ENCODE measurements around the gene NPIPB8. TPM values are rescaled to one million over a fixed set of nuclear protein-coding genes. Genes with fewer than 3 reads are reported as not detected.
"Not testable (repeated sequence)": the region's sequence is repeated elsewhere in the genome, so short reads cannot be mapped to it uniquely, and the experiment has no call there.

The NPIPB8 gene
- total and polyA plus RNA-seq, 2 of the 13 experiments (the other 11 are each of a cell fraction or from before 2014, with no cell fraction given) = 0.49 to 2.3 TPM

GRCh38 chr16:28615486-28616223 lies 22.2 kb upstream of the NPIPB8 start (continued):
- peak; percentile 43; the same call in 1 of the 2 replicates for TF ChIP-seq GATAD2A (CRISPR knock-in tag; IDR thresholded peaks at IDR 0.05)
- TF ChIP-seq KAT8 (CRISPR knock-in tag; IDR thresholded peaks at IDR 0.05) = peak; percentile 45; the same call in 1 of the 2 replicates
- 0 out of 2 replicates have a peak, but pooled peaks have one; percentile 15 for TF ChIP-seq ZBTB33 (CRISPR knock-in tag; IDR thresholded peaks at IDR 0.05)
- TF ChIP-seq MXD3 (CRISPR knock-in tag; IDR thresholded peaks at IDR 0.05) = 0 out of 2 replicates have a peak, but pooled peaks have one; percentile 26
- TF ChIP-seq MED1 (CRISPR knock-in tag; IDR thresholded peaks at IDR 0.05) = peak; percentile 38; the same call in 1 of the 2 replicates
- peak; percentile 36; the same call in 1 of the 2 replicates for TF ChIP-seq FOSL2 (CRISPR knock-in tag; IDR thresholded peaks at IDR 0.05)
- TF ChIP-seq HDAC2 (CRISPR knock-in tag; IDR thresholded peaks at IDR 0.05) = peak; percentile 67; the same call in 1 of the 2 replicates
- peak; percentile 61; the same call in 1 of the 2 replicates for TF ChIP-seq IRF2 (CRISPR knock-in tag; IDR thresholded peaks at IDR 0.05)
- peak; percentile 89 for TF ChIP-seq RAD21 (CRISPR knock-in tag; IDR thresholded peaks at IDR 0.05)
- 0 out of 2 replicates have a peak, but pooled peaks have one; percentile 8 for TF ChIP-seq MYC (CRISPR knock-in tag; IDR thresholded peaks at IDR 0.05; ENCODE audit: borderline replicate concordance)
- TF ChIP-seq NR2F6, SOX6 (IDR thresholded peaks at IDR 0.05): not testable (repeated sequence)
- TF ChIP-seq NR2F6 (CRISPR knock-in tag; IDR thresholded peaks at IDR 0.05) = peak; percentile 54; the same call in 1 of the 2 replicates
- peak; percentile 16 for TF ChIP-seq XRCC5 (optimal IDR thresholded peaks at IDR 0.05; ENCODE audit: low read length)
- 0 out of 2 replicates have a peak, but pooled peaks have one; percentile 32 for TF ChIP-seq ZNF331 (CRISPR knock-in tag; IDR thresholded peaks at IDR 0.05)
- TF ChIP-seq ZNF501 (CRISPR knock-in tag; IDR thresholded peaks at IDR 0.05) = 0 out of 2 replicates have a peak, but pooled peaks have one; percentile 24
- TF ChIP-seq KDM1A (CRISPR knock-in tag; IDR thresholded peaks at IDR 0.05) = peak; percentile 84
- peak; percentile 13; the same call in 1 of the 2 replicates for TF ChIP-seq SOX6 (CRISPR knock-in tag; IDR thresholded peaks at IDR 0.05)
- peak; percentile 71 for TF ChIP-seq ZNF574 (CRISPR knock-in tag; IDR thresholded peaks at IDR 0.05)

Measured in HepG2 (cell line).